Activated T-cell treated with anti-CD3 and anti-CD28 coated beads, Interleukin-2, amount 50 U/mL, for 1 hour (primary cell): ENCODE data around the gene AGBL4.

Experiments
- DNase-seq: peaks from one replicate; pipeline ENCODE4 v3.0.0-alpha.2; 2020

The AGBL4 gene

DNA sequence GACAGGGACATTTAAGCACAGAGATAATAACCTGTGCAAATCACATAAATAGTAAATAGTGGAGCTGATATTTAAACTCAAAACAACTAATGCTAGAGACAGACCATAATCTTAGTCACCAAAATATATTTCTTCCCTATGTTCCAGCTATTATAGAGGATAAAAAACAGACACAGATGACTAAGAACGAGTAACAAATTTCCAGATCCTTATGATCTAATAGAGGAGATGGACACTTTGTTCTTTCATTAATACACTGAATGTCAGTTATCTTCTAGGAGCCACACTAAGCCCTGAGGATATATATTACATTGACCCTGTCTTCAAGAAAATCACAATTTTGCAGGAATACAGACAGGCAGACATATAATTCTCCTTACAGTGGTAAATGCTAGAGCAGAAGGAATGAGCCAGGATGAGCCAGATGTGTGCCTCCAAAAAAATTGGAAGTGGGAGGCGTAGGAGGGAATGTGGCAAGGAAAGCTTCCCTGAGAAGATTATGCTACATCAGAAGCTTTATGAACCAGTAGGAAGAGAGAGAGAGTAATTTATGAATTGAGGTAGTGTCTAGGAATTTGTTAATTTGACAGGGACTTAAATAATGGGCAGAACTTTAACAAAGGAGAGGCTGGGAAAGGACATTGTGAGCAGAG lies 851.7 kb downstream of the AGBL4 start:
- DNase-seq, result no peak

DNA sequence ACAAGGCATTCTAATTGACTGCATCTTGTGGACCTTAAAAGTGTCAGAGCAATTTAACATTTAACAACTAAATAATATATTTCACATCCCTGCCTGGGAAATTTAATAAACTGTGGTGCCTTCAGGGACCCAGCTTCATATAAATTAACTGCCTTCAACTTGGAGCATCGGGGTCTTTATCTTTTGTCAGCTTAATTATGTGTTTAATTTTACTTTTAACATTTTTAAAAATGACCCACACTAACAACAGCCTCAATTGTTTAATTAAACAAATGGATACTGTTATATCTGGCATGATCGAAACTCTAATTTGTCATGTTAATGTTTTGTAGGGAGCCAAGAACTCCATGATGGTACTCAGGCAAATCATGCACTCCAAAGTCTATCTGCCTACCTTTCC lies 857.7 kb downstream of the AGBL4 start:
- DNase-seq, result no peak

DNA sequence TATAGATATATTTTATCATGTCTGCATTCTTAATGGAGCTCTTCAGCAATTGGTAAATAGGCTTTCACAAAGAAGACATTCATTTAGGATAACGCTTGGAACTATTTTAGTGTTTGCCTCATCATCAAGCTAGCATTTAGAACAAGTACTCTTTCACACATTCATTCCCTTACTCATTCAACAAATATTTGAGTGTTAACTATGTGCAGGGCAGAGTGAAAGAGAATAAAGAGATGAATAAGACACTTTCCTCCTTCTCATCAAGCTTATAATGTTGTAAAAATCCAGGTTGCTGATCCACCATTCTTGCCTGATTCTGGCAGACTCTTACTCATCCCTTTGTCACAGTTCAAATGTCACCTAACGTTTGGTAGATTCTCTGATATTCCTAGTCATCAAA lies 860.7 kb downstream of the AGBL4 start:
- DNase-seq, result no peak

DNA sequence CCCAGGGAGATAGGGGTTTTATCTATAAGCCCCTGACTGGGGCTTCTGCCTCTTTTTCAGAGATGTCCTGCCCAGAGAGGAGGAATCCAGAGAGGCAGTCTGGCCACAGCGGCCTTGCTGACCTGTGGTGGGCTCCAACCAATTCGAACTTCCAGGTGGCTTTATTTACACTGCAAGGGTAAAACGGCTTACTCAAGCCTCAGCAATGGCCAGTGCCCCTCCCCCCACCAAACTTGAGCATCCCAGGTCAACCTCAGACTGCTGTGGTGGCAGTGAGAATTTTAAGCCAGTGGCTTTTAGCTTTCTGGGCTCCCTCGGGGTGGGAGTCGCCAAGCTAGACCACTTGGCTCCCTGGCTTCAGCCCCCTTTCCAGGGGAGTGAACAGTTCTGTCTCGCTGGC lies 863.1 kb downstream of the AGBL4 start:
- DNase-seq, result no peak

DNA sequence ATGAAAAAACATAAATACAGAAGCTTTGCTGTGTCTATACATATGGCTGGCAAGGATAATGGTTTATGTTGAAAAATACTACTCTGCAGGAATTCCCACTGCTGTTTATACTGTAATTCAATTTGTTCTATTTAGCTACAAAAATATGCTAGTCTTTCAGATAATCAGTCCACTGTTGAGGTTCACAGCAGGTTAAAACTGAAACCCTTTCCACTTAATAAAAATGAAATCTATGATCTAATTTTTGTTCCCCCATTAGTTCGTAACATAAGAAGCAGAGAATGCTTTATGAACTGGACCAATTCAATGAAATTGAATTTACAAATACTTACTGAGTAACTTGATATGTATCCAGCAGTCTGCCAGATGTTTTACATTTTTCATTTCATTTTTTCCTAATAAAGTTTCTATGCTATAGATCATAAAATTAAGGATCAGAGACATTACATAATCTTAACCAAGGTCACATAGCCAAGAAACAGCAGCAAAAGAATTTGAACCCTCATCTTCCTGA lies 887.0 kb downstream of the AGBL4 start:
- no peak for DNase-seq

DNA sequence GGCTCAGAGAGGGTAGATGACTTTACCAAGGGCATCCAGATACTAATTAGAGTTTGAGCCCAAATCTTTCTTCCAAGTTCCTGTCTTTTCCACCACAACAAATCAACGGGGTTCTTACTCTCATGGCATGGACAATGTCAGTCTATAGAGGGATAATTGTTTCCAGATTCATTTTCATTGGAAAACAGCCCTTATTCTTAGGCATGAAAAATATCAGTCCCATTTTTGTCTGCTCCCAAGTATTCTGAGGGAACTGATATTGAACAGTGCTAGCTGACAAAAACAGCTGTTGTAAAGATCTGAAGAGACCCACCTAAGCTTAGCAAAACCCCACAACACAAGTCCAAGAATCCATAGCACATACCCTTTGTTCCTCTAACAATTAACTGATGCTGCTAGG lies 898.0 kb downstream of the AGBL4 start:
- DNase-seq, result no peak

DNA sequence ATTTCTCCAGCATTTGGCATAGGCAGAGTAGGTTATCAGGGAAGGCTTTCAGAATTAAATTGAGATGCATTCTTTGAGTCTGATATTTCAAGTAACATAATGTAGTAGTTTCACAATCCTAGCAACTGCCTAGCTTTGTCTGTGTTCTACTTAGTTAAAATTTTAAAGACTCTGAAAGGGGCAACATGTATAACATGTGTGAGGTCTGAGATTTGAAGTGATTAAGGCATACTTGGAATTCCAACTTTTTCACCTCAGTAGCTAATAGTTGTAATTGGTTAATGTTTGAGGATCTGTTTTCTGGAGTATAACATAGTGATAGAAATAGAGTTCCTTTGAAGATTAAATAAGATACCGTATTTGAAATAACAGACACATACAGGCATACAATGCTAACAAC lies 911.8 kb downstream of the AGBL4 start:
- no peak for DNase-seq

DNA sequence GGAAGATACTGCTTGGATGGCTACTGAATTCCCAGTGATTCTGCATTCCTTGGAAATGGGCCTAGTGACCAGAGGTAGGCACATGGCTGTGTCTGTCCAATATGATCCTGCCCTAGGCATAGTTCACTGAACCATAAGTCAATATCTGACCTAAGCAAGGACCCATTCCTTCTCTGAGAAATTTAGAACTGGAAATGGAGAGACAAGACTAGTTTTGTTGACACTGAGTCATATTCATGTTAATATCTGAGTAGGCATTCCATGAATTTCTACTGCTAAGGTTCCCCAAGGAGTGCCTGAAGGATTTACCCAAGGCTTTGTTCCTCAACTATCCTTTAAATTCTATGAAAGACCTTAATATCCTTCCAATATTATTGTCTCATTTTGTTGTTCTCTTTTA lies 917.3 kb downstream of the AGBL4 start:
- no peak for DNase-seq

DNA sequence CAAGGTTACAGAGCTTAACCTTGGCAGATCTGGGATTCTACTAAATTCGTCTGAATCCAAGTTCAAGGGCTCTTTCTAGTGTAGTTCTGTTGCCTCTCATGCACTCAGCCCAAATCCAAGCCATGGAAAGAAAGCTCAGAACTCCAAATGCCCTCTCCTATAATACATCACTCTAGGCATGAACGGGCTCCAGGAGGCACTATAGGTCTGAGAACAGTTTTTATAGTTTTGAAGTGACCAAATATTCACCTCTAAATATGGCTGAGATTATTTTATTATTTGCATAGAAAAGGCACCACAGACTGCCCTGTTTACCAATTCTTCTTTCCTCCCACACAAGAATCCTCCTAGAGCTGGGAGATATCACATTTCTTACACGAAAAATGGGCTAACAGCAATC lies 919.2 kb downstream of the AGBL4 start:
- DNase-seq, result no peak

DNA sequence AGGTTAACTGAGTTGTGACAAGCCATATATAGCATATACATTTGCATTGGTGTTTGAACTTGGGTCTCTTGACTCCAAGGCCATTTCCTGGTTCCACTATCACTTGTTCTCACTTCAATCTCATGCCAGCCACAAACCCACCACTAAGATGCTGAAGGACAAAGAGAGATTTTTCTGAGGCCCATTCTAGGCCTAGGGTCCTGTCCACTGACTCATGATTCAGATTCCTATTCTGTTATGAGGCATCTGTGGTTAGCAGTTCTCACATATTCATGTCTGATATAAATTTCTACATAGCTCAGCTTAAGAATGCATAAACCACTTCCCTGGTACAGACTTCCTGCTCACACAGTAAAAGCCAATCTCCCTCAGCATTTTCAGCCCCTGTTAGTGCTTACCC lies 921.0 kb downstream of the AGBL4 start:
- no peak for DNase-seq

DNA sequence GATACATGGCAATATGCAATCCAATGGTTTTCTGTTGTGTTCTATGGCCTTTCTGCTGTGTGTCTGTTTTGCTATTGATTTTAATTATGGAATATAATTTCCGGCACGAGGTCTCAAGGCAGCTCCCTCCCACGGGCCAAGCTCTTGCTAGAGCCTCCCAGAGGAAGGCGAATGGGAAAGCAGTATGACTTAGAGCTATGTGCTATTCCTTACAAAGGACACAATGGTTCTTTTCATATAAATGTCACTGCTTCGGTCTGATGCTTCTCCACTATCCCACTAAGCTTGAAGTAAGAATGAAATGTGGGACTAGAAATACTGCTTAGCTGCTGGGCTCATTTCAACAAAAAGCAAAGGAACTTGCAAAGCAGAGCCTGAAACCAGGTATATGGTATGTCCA lies 924.9 kb downstream of the AGBL4 start:
- DNase-seq, result no peak

DNA sequence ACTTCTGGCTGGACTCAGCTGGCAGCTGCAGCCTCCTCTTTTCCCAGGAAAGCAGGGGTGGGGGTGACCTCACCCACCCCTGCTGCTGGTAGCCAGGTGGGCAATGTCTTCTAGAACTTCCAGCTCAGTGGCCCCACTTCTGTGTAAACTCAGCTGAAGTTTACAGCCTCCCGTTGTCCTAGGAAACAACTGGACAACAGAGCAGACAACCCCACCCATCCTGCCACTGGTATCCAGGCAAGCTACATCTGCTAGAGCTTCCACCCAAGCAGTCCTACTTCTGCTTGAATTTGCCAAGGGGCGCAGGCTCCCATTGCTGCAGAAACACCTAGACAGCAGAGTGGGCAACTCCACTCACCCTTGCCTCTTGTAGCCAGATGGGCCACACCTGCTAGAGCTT lies 937.4 kb downstream of the AGBL4 start:
- no peak for DNase-seq

DNA sequence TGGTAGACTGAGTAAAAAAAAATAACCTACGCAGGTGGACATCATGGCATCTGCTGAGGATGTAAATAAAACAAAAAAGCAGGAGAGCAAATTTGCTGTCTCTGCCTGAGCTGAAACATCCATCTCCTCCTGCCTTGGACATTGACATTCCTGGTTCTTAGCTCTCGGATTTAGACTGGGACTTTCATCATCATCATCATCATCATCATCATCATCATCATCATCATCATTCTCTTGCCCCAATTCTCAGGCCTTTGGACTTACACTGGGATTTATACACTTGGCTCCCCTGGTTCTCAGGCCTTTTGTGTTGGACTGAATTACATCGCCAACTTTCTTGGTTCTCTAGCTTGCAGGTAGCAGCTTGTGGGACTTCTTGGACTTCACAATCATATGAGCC lies 938.7 kb downstream of the AGBL4 start:
- no peak for DNase-seq

DNA sequence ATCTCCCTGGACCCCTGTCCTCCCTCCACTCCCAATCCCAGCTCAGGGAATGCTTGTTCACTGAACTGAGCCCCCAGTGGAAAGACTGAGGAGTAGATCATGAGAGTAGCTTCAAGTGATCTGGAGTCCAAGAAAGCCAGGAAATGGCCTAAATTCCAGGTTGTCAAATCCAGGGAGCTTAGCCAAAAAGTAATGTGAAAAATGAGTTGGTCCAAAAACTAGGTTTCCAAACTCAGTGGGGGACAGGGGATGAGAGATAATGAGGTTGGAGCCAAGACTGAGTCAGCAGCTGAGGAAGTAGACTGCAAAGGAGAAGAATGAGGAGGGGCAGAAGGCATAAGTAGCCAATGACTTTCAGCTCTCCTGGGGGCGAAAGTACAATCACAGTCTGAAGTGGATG lies 963.0 kb downstream of the AGBL4 start:
- no peak for DNase-seq

DNA sequence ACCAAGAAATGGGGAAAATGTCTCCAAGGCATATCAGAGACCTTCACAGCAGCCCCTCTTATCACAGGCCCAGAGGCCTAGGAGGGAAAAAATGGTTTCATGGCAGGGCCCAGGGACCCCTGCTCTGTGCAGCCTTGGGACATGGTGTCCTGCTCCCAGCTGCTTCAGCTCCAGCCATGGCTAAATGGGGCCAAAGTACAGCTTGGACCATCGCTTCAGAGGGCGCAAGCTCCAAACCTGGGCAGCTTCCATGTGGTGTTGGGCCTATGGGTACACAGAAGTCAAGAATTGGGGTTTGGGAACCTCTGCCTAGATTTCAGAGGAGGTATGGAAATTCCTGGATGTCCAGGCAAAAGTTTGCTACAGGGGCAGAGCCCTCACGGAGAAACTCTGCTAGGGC lies 964.7 kb downstream of the AGBL4 start:
- no peak for DNase-seq

DNA sequence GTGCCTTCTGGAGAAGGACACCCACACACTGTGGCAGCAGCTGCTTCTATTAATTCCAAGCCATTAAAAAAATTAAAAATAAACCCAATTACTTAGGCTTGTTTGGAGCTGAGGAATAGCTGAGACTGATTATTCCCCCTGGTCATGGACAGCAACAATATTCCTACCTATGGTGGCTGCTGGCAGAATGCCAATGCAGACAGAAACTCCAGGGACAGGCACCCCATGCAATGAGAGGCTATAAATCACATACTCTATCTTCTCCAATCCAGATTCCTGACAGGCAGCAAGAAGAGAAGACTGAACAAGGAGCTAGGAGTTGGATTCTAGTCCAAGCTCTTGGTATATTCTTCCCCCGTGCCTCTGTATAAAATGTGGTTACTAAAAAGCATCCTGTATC lies 971.7 kb downstream of the AGBL4 start:
- no peak for DNase-seq

DNA sequence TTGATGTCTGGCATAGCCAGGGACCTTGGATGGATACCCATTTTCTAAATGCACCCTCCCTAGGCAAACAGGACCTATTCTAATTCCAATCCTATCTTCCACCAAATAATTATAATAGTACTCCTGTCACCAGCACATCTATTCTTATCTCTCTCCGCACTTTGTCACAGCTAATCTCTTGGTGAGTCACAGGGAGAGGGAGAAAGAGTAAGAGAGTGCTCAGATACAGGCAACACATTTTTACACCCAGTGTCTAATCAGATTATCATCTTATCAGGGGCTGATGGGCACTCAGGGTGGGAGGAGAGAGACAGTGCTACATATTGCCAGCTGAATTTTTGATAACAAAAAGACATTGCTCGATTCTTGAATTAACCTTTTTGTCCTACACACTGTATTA lies 972.1 kb downstream of the AGBL4 start:
- no peak for DNase-seq

DNA sequence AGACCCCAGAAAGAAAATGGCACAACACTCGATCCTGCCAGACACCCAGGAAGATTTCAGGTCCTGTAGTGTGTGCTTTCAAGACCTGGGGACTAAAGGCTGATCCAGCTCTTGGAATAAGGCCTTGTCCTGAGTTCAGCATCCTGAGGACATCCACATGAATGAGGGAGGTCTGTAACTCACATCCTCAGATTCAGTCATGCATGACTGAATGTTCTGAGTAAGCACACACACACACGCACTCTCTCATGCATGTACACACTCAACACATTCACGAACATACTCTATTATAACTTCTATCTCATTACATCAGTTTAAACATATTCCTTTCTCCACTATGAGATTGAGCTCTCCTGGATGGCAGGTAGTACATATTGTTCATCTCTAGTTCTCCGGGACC lies 973.7 kb downstream of the AGBL4 start:
- DNase-seq, result no peak

DNA sequence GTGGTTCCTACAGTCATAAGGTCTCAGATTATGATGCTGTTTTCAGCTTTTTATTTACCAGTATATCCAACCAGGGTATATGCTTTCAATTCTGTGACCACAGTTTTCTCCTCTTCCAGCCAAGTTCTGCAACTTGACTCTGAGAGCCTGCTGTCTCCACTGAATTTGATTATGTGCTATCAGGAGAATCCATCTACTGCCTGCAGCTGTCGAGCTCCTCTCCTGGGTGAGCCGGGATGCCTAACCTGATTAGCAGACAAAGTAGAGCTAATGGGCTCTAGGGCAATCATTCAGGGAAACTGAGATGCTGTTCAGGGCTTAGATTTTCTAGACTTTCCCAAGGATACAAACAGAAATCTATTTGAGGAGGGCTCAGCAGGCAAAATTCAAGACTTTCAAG lies 975.6 kb downstream of the AGBL4 start:
- no peak for DNase-seq

DNA sequence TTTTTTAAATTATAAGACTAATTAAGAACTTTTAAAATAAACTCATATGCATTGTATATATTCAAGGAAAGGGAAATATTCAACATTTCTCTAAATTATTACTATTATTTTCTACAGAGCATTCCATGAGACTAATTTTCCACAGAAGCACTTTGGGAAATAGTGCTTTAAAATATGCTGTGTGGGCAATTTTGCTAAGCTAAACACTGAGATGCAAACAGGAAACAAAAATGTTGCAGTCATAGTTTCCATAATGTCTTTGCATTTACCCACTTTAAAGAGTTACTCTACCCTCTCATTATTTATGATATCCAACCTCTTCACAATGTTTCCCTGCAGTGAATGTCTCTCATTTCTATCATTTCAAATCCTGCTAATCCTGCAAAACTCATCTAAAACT lies 977.4 kb downstream of the AGBL4 start:
- no peak for DNase-seq

DNA sequence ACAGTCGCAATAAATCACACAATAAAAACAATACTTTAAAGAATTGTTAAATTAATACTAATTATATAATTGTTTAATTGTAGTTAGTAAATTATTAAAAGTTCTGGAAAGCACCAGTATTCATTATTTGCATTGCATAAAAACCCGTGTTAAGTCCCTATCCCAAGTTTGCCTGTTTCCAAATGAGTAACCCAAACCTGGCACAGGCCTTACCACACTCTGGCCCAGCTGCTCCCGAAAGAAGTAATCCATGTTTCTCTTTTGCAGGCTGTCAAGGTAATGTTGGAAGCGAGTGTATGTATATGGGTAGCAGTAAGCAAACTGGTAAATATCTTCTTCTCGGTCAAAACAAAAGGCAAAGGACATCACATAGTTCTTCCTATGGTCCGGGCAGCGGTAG lies 978.4 kb downstream of the AGBL4 start:
- DNase-seq, result no peak

DNA sequence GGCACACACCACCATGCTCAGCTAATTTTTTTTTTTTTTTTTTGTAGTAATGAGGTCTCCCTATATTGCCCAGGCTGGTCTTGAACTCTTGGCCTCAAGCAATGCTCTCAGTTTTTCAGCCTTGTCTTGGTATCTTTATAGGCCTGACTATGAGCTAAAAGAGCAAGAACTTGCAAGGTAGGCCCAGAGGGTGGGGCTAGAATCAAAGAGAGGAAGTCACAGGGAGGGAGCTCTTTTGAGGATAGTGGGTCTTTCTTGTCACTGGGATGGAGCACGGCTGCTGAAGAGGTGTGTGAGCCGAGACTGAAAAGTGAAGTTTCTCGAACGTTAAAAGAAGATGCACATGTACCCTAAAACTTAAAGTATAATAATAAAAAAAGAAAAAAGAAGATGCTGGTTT lies 987.1 kb downstream of the AGBL4 start:
- DNase-seq, result no peak

DNA sequence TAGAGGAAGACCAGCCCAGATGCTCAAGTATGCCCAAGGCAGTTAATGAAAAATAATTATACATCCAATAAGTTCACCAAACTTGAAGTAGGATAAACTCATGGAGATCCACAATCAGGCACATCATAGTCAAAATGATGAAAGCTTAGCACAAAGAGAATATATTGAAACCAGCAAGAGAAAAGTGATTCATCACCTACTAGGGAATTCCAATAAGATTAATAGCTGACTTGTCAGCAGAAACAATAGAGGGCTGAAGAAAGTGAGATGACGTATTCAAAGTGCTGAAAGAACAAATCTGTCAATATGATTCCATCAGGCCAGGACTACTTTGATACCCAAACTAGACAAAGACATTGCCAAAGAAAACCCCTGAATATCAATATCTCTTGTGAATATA lies 995.4 kb downstream of the AGBL4 start:
- DNase-seq, result no peak

DNA sequence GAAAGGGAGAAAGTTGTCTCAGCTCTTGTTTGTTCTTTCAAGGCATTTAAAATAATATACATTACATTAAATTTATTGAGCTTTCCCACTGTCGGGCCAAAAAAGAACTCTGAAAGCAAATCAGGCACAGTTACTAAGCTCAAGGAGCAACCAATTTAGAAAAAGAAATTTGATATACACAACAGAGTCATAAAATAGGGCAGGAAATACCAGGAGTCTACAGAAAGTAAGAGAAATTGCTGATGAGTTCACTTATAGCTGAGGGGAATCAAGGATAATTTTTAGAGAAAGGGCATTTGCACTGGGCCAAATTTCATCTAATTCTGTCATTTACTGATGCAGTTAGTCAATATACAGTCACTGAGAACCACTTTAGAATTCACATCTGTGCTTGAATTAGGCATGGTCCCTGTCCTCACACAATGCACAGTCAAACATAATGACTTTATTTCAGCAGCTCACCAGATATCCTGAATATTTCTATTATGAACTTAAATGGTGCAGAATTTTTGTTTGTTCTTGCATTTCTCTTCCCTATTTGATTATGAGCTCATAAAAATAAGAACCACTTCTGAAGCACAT lies 997.4 kb downstream of the AGBL4 start:
- no peak for DNase-seq
